ENCODE measurements around the gene COG5.

GRCh38 chr7:107381453-107381852 is 182.3 kb downstream of the COG5 start:
- TF ChIP-seq POLR2A (IDR thresholded peaks at IDR 0.05) (no peak), CTCF (IDR thresholded peaks at IDR 0.05) (no peak)
